ENCODE data around the gene AFG3L2. TPM values are rescaled to one million over a fixed set of nuclear protein-coding genes. Genes with fewer than 3 reads are reported as not detected.

The AFG3L2 gene
- total and polyA plus RNA-seq, 2 of the 8 experiments (the other 6 are each of a cell fraction or from before 2014, with no cell fraction given), result 29.7 to 84.8 TPM

- POLR2A ChIA-PET (ENCODE audit: partially characterized antibody), result interaction anchor here (0.6 to 2.9 kb wide), 6 partner anchors 19 to 52 kb away, joined by 3 to 17 read pairs (median 3); partner anchors contain the start of gene TUBB6
- no peaks in the 10 kb centered on the region for H4K20me1 ChIP-seq (replicated peaks in 1 of 2; ENCODE audit: control insufficient read depth in 1 of 2, insufficient read depth in 2 of 2, low read length in 2 of 2)
- no peaks in the 10 kb centered on the region for H3K79me2 ChIP-seq (ENCODE audit: control insufficient read depth in 1 of 2, insufficient read depth in 2 of 2, low read length in 2 of 2)
- no peak overlapping the region for H2BK15ac ChIP-seq (ENCODE audit: low read length)
- H3K27ac ChIP-seq (ENCODE audit: low read depth, low read length), result no peak overlapping the region
- H3K4me3 ChIP-seq (ENCODE audit: extremely low read depth in 1 of 4, insufficient read depth in 2 of 4, low read depth in 3 of 4, low read length in 4 of 4), result no peak overlapping the region
- peaks cover 2 to 24% (median 15%) of the 10 kb centered on the region in 4 experiments; a peak in 6 of 7 replicates for H3K27me3 ChIP-seq (replicated peaks in 1 of 4; ENCODE audit: control insufficient read depth in 3 of 4, extremely low read depth in 1 of 4, insufficient read depth in 3 of 4, low read length in 3 of 4)
- no peak overlapping the region for H3K4ac ChIP-seq (replicated peaks; ENCODE audit: insufficient read length, low read depth, low read length)
- H3K14ac ChIP-seq (ENCODE audit: insufficient read length), result no peak overlapping the region
- H2BK20ac ChIP-seq (ENCODE audit: low read length), result 0 out of 2 replicates have a peak overlapping the region, but pooled peaks have one; percentile 43
- DNase-seq (ENCODE audit: low read depth in 1 of 2, low spot score in 2 of 2), result peak in 1 of 2 experiments; percentile 65
- no peak overlapping the region for H2AK5ac ChIP-seq (ENCODE audit: low read depth, low read length)
- H3K9ac ChIP-seq (replicated peaks in 1 of 4; ENCODE audit: extremely low read depth in 1 of 4, low read depth in 3 of 4, low read length in 3 of 4), result no peak overlapping the region
- H2BK12ac ChIP-seq (ENCODE audit: low read depth, low read length), result no peak overlapping the region
- no peak overlapping the region for H4K91ac ChIP-seq (replicated peaks; ENCODE audit: insufficient read length, low read length)
- no peak overlapping the region for H3K23ac ChIP-seq (ENCODE audit: insufficient read length)
- H2AFZ ChIP-seq (ENCODE audit: low read length), result no peak overlapping the region
- H3K4me1 ChIP-seq (replicated peaks in 1 of 4; ENCODE audit: control insufficient read depth in 3 of 4, insufficient read depth in 4 of 4, low read length in 3 of 4), result peaks cover 0 to 14% (median 13%) of the 10 kb centered on the region in 4 experiments; a peak in 6 of 7 replicates
- H3K4me2 ChIP-seq (ENCODE audit: insufficient read depth in 1 of 2, low read depth in 2 of 2, low read length in 2 of 2), result no peak overlapping the region
- H3K36me3 ChIP-seq (ENCODE audit: control insufficient read depth in 2 of 4, insufficient read depth in 4 of 4, low read length in 3 of 4), result no peaks in the 10 kb centered on the region
- H3K18ac ChIP-seq (ENCODE audit: extremely low read depth, low read length), result no peak overlapping the region
- no peaks in the 10 kb centered on the region for H3K9me3 ChIP-seq (ENCODE audit: insufficient read depth in 2 of 2, low read depth in 1 of 2, low read length in 1 of 2)
- peaks cover 12% of the 10 kb centered on the region for H3K23me2 ChIP-seq (ENCODE audit: low read depth, low read length)
- H2BK5ac ChIP-seq (ENCODE audit: low read depth, low read length), result no peak overlapping the region
- H2BK120ac ChIP-seq (replicated peaks; ENCODE audit: low read depth, low read length), result no peak overlapping the region
- FAIRE-seq, result no peak
- CTCF ChIA-PET (ENCODE audit: partially characterized antibody), result interaction anchor here (0.6 to 3.5 kb wide), 24 partner anchors 8 to 376 kb away, joined by 3 to 21 read pairs (median 6); partner anchors contain the start of genes AFG3L2 and TUBB6
- no peak overlapping the region for H3K56ac ChIP-seq (replicated peaks; ENCODE audit: insufficient read length, low read depth, low read length)
- TF ChIP-seq RAD21 (IDR thresholded peaks at IDR 0.05 in 1 of 2, conservative IDR thresholded peaks at IDR 0.05 in 1 of 2; ENCODE audit: low read depth in 2 of 2, low read length in 2 of 2), result peak; percentile 79 to 89
- no peak for TF ChIP-seq NANOG (IDR thresholded peaks at IDR 0.05; ENCODE audit: insufficient read depth, low read depth, low read length, poor library complexity, severe bottlenecking)
- peak in 2 of 3 experiments; percentile 75 to 78; a peak in 3 of 4 replicates for TF ChIP-seq CTCF (IDR thresholded peaks at IDR 0.05; ENCODE audit: control extremely low read depth in 1 of 3, insufficient read depth in 1 of 3, low read depth in 1 of 3, low read length in 3 of 3)
- 42% methylated on average over 6 of the region's 6 CpGs; no CpG with 5 or more reads in 1 of the 2 experiments for WGBS, 2 experiments (ENCODE audit: extremely low coverage in 1 of 2, insufficient coverage in 1 of 2, insufficient read length in 1 of 2, insufficient replicate concordance in 2 of 2, low coverage in 1 of 2, low lambda C conversion rate in 2 of 2, missing lambda C conversion rate in 1 of 2)
- H3K79me1 ChIP-seq (ENCODE audit: low read depth, low read length), result no peaks in the 10 kb centered on the region
- no peak overlapping the region for H4K8ac ChIP-seq (ENCODE audit: extremely low read depth, insufficient read depth, low read length)
- H4K5ac ChIP-seq (ENCODE audit: insufficient read length, low read depth, low read length), result no peak overlapping the region
Observed at GRCh38 chr18:12283256-12283655, 93.8 kb downstream of the AFG3L2 start.

Measured in H1 (cell line).